Neural cell (in vitro differentiated cells): ENCODE results near the gene ACTR6.

Experiments used
- EP300 ChIP-seq: fragments of 450-650 bp; conservative IDR thresholded peaks from 2 replicates; pipeline ENCODE4 v1.6.1; 2014; ENCODE audit warnings: antibody characterized with exemption, mild to moderate bottlenecking, moderate library complexity; ENCODE audit not compliant: poor library complexity, severe bottlenecking
- EZH2 ChIP-seq: fragments of 200-600, 300-800 bp; shearing (Covaris generic), sonication (generic); IDR thresholded peaks from 2 replicates; pipeline ENCODE4 v1.6.1; 2014; ENCODE audit warnings: antibody characterized with exemption, low read length, borderline replicate concordance, mild to moderate bottlenecking; ENCODE audit not compliant: insufficient read depth, poor library complexity, severe bottlenecking
- POLR2AphosphoS5 ChIP-seq: IDR thresholded peaks from 2 replicates; pipeline ENCODE4 v1.6.1; 2012
- RAD21 ChIP-seq: fragments of 450-650 bp; conservative IDR thresholded peaks from 2 replicates; pipeline ENCODE4 v1.6.1; 2014; ENCODE audit warnings: antibody characterized with exemption, mild to moderate bottlenecking, moderate library complexity
- TAF1 ChIP-seq: IDR thresholded peaks from 2 replicates; pipeline ENCODE4 v1.6.1; 2012; ENCODE audit warnings: low read depth
- TF ChIP-seq, protein P1 (sequence below): fragments of 450-650 bp; IDR thresholded peaks from 2 replicates; pipeline ENCODE4 v1.5.1; 2014; ENCODE audit warnings: antibody characterized with exemption, mild to moderate bottlenecking, moderate library complexity; ENCODE audit not compliant: poor library complexity, severe bottlenecking

DNA sequence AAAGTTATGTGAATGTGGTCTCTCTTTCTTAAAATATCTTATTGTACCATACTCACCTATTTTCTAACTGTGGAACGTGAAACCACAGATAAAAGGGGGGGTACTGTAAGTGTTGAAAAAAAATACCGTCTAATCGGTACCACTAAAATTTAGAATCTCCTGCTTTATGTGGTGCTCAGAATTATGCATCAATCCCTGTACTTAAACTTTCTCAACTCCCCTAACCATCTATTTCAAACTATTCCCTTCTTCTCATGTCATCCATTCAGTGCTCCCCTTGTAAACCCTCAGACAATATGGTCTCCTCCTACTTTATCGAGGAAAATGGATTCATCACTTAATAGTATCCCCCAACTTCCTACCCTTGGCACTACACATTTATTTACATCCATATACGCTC is 42.5 kb downstream of the ACTR6 start:
- TF ChIP-seq, protein P1, sequence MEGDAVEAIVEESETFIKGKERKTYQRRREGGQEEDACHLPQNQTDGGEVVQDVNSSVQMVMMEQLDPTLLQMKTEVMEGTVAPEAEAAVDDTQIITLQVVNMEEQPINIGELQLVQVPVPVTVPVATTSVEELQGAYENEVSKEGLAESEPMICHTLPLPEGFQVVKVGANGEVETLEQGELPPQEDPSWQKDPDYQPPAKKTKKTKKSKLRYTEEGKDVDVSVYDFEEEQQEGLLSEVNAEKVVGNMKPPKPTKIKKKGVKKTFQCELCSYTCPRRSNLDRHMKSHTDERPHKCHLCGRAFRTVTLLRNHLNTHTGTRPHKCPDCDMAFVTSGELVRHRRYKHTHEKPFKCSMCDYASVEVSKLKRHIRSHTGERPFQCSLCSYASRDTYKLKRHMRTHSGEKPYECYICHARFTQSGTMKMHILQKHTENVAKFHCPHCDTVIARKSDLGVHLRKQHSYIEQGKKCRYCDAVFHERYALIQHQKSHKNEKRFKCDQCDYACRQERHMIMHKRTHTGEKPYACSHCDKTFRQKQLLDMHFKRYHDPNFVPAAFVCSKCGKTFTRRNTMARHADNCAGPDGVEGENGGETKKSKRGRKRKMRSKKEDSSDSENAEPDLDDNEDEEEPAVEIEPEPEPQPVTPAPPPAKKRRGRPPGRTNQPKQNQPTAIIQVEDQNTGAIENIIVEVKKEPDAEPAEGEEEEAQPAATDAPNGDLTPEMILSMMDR, result no peak
- no peak for TF ChIP-seq EZH2
- no peak for TF ChIP-seq EP300
- TF ChIP-seq POLR2AphosphoS5, result no peak
- no peak for TF ChIP-seq TAF1
- no peak for TF ChIP-seq RAD21
